C4-2B (cell line): ENCODE measurements around the gene GAS2L3.
A peak's percentile ranks its signal among the peaks of the same experiment; 100 is the strongest.

Experiments used
- H3K27ac ChIP-seq: fragments of 450-650 bp; 2 replicates; pipeline ENCODE4 v1.5.1; 2017
- CTCF ChIP-seq: fragments of 450-650 bp; conservative IDR thresholded peaks from 2 replicates; pipeline ENCODE4 v1.5.1; 2017; ENCODE audit warnings: mild to moderate bottlenecking
- ZFX ChIP-seq: fragments of 450-650 bp; IDR thresholded peaks from 2 replicates; pipeline ENCODE4 v1.6.1; 2017

The GAS2L3 gene

GRCh38 chr12:100651108-100651507, 77.6 kb downstream of the GAS2L3 start:
- no peak overlapping the region for H3K27ac ChIP-seq
- no peak for TF ChIP-seq ZFX
- peak; percentile 28 for TF ChIP-seq CTCF

DNA sequence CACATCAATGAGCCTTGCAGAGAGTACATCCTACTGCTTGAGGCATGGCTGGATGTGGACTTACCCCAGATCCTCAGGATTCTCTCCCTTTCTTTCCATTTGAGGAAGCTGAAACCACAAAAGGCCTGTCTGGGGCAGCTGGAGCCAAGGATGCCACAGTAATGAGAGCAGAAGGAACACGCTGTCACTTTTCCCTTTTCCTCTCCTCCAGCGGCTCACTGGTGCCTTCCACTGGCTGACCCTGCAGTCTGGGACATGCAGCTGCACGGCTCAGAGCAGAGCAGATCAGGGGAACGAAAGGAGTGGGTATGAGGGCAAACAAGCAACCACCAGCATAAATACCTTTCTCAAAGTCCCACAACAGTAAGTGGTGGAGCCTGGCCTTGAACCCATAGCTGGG, 78.2 kb downstream of the GAS2L3 start:
- TF ChIP-seq ZFX, result no peak
- no peak for TF ChIP-seq CTCF
- no peak overlapping the region for H3K27ac ChIP-seq

GRCh38 chr12:100652488-100652887, 79.0 kb downstream of the GAS2L3 start:
- no peak overlapping the region for H3K27ac ChIP-seq
- TF ChIP-seq CTCF, result no peak
- no peak for TF ChIP-seq ZFX

GRCh38 chr12:100656141-100656540, 82.7 kb downstream of the GAS2L3 start:
- TF ChIP-seq ZFX (no peak), CTCF (no peak)

GRCh38 chr12:100656856-100657255, 83.4 kb downstream of the GAS2L3 start:
- H3K27ac ChIP-seq, result no peak overlapping the region
- TF ChIP-seq ZFX, result no peak
- no peak for TF ChIP-seq CTCF

More at GRCh38 chr12:100656141-100656540, 82.7 kb downstream of the GAS2L3 start:
- no peak overlapping the region for H3K27ac ChIP-seq

DNA sequence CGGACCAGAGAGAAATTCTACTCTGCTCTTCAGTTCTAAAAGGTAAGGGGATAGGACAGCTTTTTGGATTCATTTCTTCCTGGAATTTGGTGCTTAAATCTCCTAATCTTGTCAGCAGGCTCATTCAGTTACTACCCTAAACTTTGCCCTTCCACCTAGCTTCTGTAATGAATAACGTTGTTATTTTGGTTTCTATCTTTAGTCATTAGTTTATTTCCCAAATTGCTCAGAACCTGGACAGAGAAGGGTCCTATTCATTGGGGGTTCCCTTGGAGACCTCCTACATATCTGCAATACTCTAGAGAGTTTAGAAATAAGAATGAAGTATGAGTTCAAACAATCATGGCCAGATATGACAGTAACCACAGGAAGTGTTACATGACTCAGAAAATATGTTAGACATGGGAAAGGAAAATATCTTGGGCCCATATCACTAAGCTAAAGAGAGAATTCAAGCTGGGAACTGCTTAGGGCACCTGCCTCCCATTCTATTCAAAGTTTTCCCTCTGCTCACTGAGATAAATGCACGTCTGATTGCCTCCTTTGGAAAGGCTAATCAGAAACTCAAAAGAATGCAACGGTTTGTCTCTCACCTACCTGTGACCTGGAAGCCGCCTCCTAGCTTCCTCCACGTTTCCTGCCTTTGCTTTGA, 87.9 kb downstream of the GAS2L3 start:
- no peak for TF ChIP-seq CTCF
- TF ChIP-seq ZFX, result no peak

GRCh38 chr12:100666588-100666987, 93.1 kb downstream of the GAS2L3 start:
- no peak overlapping the region for H3K27ac ChIP-seq
- TF ChIP-seq ZFX, result no peak
- no peak for TF ChIP-seq CTCF

More for the DNA sequence above, 87.9 kb downstream of the GAS2L3 start:
- no peak overlapping the region for H3K27ac ChIP-seq
